Adrenal gland (tissue), 5 donors: Measurements from ENCODE around the gene KCND1.

Experiments used
- CTCF ChIP-seq, 6 experiments: fragments of 450-650 bp in 4 of 6; fragments of 200-600 bp in 2 of 6; sonication (generic) in 1 of 6; IDR thresholded peaks; 1 replicate in 5 of 6; 2 replicates in 1 of 6; pipeline versions ENCODE4 v1.5.1 to v1.8.0; 2016 to 2021; ENCODE audit warnings: antibody characterized with exemption in 6 of 6, mild to moderate bottlenecking in 2 of 6, moderate library complexity in 1 of 6
- POLR2A ChIP-seq, 2 donors: fragments of 450-650 bp; IDR thresholded peaks; one replicate each; pipeline ENCODE4 v1.6.1; 2017; ENCODE audit warnings: antibody characterized with exemption in 2 of 2, mild to moderate bottlenecking in 2 of 2, moderate library complexity in 1 of 2
- donor health status: DM: no; HTN: no; CAD: no.

DNA sequence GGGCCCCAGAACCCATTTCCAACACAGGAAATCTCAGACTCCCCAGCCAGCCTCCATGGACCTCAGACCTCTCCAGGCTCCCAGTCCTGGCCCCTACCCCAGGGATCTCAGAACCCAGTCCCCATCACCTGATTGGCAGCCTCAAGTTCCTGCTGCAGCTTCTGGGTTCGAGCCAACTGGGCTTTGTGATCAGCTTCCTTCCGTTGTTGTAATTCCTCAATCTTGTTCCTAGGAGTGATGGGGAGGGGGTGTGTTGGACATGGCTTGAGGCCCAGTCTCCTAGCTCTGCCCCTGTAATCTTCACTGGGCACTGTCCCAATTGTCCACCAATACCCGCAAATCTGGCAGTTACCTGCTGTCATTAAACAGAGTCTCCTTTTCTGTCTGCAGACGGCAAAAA lies 17.8 kb upstream of the KCND1 start:
- TF ChIP-seq POLR2A (IDR thresholded peaks at IDR 0.05) (no peak), CTCF (IDR thresholded peaks at IDR 0.05) (no peak)
